T-helper 2 cell treated with Interferon-gamma antibody and Interleukin-4, amounts not matched to agents 100 ng/mL and 5 ng/mL, for 36 hours (primary cell): ENCODE data around the gene PLA2G5. TPM values are rescaled to one million over a fixed set of nuclear protein-coding genes. Genes with fewer than 3 reads are reported as not detected.

Source experiments
- total RNA-seq: library from RNA; stranded (reverse); gene quantifications from 2 replicates; pipeline ENCODE4 v1.2.3, GENCODE V29; 2022

The PLA2G5 gene
- total RNA-seq, 1 donor from 2014 or later: not detected

Other genes starting within 250 kb of the PLA2G5 start
- gene OTUD3, start 187.8 kb upstream of the PLA2G5 start, total RNA-seq: 12.5 and 14.2 TPM in 2 replicates
- not detected in 2 replicates for gene PLA2G2E, start 146.6 kb upstream of the PLA2G5 start, total RNA-seq
- not detected in 2 replicates for gene PLA2G2A, start 90.6 kb upstream of the PLA2G5 start, total RNA-seq
- not detected in 2 replicates for gene PLA2G2D, start 49.3 kb downstream of the PLA2G5 start, total RNA-seq
- gene PLA2G2F, start 69.1 kb downstream of the PLA2G5 start, total RNA-seq: not detected in 2 replicates
- 0.45 and 0.64 TPM in 2 replicates for gene UBXN10, start 115.9 kb downstream of the PLA2G5 start, total RNA-seq
- 0.57 TPM in 1 of 2 replicates, not detected in the other for gene PLA2G2C, start 116.3 kb downstream of the PLA2G5 start, total RNA-seq
- not detected in 2 replicates for gene VWA5B1, start 220.7 kb downstream of the PLA2G5 start, total RNA-seq